Stimulated activated CD8-positive, alpha-beta memory T cell treated with anti-CD3 and anti-CD28 coated beads, Interleukin-15, amount 100 ng/mL, for 48 hours (primary cell): Measurements from ENCODE around the gene NINJ2.
A peak's percentile ranks its signal among the peaks of the same experiment; 100 is the strongest.
"Not testable (repeated sequence)": the region's sequence is repeated elsewhere in the genome, so short reads cannot be mapped to it uniquely, and the experiment has no call there.

Experiments
- DNase-seq, 2 donors: peaks; one replicate each; pipeline ENCODE4 v3.0.0-alpha.2; 2020; ENCODE audit warnings: low read depth in 2 of 2

Gene NINJ2

DNA sequence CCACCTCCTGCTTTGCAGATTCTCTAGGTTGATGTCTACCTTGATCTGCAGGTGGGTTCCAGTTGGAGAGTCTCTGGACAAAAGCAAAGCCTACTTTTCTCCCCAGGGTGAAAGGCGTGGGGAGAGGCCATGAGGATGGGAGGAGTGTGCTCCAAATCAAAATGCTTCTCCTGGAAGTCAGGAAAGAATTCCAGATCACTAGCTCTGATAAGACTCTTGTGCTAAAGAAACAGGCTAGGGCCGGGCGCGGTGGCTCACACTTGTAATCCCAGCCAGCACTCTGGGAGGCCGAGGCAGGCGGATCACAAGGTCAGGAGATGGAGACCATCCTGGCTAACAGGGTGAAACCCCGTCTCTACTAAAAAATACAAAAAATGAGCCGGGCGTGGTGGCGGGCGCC lies 21.9 kb downstream of the NINJ2 start:
- not testable (repeated sequence) for DNase-seq

GRCh38 chr12:640773-641172 lies 22.5 kb downstream of the NINJ2 start:
- DNase-seq, result no peak

GRCh38 chr12:639988-640387 lies 23.3 kb downstream of the NINJ2 start:
- DNase-seq, result no peak

DNA sequence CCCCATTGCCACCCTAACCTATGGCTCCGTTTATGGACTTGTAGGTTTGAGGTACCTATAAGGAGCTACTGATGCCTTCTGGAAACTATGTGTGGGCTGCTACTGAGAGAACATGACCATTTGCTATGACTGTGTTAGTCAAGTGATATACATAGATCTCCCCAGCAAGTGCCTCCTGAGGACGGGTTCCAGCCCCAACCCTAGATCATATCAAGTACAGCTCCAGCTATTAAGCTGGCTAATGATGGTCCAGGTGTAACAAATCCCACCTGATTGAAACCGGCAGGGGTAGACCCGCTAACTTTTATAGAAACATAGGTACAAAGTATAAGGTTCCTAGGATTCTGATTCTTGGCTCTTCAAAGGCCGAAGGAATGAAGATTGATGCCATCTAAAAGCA lies 23.7 kb downstream of the NINJ2 start:
- DNase-seq, result no peak

DNA sequence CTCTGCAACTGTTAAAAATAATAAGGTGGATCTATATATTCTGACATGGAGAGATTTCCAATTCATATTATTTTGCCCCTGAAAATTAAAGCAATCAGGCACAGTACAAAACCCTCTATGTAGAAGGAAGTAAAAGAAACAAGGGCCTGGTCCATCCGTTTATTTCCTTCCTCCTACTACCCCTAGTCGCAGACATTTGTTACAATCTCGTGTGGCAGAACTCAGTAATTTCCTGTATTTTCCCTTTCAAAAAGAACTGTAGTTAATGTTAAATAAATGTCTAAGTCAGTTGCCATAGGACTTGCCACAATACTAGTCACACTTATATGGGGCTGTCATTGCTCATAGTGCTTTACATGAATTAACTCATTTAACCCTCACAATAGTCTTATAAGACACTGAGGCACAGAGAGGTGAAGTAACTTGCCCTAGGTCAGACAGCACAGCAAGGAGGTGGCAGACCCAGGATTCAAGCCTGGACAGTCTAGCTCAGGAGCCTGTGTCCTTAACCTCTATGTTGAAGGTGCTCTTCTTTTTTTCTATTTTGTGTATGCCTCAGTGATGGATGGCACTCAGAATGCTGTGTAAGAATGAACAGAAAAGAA lies 24.2 kb downstream of the NINJ2 start:
- no peak for DNase-seq

DNA sequence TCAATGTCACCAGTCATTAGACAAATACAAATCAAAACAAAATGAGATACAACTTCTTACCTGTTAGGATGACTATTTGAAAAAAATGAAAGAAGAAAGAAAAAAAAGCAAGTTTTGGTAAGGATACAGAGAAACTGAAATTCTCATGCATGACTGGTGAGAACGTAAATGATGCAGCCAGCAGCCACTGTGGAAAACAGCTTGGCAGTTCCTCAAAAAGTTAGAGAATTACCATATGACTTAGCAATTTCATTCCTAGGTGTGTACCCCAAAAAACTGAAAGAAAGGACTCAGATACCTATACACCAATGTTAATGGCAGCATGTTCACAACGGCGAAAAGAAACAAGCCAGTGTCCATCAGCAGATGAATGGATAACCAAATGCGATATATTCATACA lies 26.6 kb downstream of the NINJ2 start:
- no peak for DNase-seq

GRCh38 chr12:633731-634130 lies 29.5 kb downstream of the NINJ2 start:
- DNase-seq, result no peak

- DNase-seq, result no peak
These were observed 31.0 kb downstream of the NINJ2 start for GRCh38 chr12:632102-632696.

DNA sequence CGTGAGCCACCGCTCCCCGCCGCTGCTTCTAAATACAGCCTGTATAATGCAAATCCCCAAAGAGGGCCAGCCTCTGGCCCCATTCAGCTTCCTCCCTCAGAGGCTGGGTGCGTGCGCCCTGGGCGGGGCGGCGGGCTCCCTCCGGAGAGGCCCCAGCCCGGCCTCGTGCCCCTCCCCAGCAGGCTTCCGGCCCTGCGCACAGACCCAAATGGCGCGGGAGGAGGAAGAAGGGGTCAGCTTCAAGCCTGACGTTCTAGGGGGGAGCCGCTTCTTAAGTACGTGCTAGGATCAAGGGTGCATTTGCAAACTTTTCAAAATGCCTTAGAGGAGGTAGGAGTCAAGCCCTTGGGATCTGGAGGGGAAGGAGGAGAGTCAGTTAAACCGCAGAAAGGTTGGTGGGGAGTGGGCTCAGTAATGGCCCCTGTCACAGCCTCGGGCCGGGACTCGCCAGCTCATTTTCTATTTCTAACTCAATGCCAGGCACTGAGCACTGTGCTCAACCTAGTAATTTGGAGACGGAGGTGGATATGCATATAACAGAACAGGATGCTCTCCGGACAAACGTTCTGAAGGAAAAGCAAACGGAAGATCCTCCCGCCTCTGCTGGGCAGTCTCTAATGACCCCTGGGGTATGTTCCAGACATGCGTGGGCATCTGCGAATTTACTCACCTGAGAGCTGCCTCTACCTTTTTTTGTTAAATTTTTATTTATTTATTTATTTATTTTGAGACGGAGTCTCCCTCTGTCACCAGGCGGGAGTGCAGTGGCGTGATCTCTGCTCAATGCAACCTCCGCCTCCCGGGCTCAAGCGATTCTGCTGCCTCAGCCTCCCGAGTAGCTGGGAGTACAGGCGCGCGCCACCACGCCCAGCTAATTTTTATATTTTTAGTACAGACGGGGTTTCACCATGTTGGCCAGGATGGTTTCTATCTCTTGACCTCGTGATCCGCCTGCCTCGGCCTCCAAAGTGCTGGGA lies 32.3 kb downstream of the NINJ2 start:
- peak; percentile 59 to 63 for DNase-seq

DNA sequence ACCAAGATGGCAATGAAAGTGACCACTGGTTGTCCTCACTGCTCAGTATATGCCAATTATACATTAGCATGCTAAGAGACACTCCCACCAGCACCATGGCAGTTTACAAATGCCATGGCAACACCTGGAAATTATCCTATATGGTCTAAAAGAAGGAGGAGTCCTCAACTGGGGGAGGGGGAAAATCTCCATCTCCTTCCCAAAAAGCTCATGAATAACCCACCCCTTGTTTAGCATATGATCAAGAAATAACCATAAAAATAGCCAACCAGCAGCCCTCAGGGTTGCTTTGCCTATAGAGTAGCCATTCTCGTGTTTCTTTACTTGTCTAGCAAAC lies 34.5 kb downstream of the NINJ2 start:
- DNase-seq, result not testable (repeated sequence)

DNA sequence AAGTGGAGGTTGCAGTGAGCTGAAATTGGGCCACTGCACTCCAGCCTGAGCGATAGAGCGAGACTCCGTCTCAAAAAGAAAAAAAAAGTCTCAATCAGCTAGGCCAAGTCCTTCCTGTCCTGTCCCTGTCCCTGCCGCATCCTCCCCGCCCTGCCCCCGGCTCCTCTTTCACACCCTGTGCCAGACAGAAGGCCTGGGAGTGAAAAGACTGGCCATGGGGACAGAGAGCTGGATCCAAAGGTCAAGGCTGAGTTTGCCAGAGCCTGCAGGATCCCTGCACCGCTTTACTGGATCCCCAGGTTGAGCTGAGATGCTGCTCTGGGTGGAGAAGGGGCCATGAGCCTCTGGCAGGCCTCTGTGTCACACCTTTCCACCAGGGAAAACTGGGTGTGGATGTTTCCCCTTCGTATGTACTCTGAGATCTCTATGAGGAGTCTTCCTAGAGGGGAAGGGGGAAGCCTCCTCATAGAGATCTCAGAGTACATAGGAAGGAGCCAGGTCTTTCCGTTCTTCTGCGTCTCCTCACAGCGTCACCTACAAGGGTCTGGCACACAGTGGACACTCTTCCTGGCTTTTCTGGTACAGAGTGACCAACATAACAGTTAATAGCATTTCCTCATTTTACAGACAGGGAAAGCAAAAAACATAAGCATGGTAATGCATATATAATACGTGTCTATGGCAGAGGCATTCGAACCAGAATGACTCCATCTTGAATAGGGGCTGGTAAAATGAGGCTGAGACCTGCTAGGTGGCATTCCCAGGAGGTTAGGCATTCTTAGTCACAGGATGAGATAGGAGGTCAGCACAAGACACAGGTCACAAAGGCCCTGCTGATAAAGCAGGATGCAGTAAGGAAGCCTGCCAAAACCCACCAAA lies 35.1 kb downstream of the NINJ2 start:
- DNase-seq, result no peak

DNA sequence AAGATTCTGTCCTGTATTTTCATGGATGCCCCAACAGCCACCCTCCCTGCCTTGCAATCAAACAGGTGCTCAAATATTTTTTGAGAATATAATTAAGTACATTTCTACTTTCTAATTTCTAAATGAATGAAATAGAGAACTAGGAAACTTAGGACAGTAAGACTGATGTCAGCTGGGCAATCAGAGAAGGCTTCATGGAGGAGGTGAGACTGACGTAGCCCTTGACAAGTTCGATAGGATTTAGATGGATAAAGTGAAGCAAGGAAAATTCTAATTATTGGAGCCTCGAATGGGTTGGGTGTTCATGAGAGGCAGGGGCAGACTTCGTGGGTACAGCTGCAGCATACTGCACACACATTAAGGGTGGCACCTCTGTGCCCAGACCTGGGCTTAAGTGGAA lies 36.0 kb downstream of the NINJ2 start:
- no peak for DNase-seq

DNA sequence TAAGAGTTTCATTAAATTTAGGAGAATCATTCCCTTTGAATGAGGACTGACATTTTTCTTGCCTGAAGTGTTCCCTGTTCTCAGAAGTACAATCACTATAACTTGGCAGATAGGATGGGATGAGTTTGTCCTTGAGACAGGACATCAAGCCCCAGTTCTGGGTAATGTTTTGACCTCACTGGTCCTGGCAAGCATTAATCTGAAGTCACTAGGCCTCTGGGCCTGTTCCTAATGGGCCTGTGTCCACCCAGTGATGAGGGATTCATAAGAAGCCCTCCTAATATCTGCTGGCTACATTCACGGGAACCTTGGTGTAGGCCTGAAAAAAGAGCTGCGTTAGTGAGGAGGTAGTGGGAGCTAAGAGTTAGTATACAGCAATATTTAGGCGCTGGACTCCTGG lies 37.2 kb downstream of the NINJ2 start:
- no peak for DNase-seq

- DNase-seq, result no peak
These were observed 39.3 kb downstream of the NINJ2 start for GRCh38 chr12:623865-624372.

DNA sequence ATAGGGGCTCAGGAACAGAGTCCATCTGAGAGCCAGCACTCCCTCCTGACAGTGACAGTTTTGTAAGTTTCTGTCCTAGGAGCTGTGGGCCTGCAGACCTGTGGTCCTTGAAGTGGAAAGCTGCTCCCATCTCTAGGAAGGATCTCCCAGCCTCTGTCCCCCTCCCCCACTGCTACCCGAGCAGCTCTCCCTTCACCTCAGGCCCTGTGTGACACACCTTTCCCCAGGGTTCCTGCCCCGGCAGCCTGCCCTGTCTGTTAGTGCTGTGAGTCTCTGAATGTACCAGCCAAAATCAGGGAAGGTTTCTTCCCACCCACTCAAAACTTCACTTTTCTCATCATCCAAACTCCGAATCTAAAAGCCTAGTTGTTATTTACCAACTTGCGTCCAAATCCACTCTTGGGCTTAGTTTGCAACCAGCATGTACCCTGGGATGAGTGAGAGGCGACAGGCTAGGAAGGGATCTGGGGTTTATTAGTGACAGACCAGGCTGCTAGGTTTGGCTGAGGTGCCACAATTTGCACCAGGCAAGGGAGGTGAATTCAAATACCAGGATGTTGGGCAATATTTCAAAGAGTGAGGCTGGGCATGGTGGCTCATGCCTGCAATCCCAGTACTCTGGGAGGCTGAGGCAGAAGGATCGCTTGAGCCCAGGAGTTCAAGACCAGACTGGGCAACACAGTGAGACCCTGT lies 39.9 kb downstream of the NINJ2 start:
- no peak for DNase-seq

GRCh38 chr12:622416-622815 lies 40.8 kb downstream of the NINJ2 start:
- no peak for DNase-seq

GRCh38 chr12:619346-619745 lies 43.9 kb downstream of the NINJ2 start:
- DNase-seq, result no peak

GRCh38 chr12:618605-619004 lies 44.6 kb downstream of the NINJ2 start:
- no peak for DNase-seq

GRCh38 chr12:617304-617915 lies 45.8 kb downstream of the NINJ2 start:
- no peak for DNase-seq

DNA sequence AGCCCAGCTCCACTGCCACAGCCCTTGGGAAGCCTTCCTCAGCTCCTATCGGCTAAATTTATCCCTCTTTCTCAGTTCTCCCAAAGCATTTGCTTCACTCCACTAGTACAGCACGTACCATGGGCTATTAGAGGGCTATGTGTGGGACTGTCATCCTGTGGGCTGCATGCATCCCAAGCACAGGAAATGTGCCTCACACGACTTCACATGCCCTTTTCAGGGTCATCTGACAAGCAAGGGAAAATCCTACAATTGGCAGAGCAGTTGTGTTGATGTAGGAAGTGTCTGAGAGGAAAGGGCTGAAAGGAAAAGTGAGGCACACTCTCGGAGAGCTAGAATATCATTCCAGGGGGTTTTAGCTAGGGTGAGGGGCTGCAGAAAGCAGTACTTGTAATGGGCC lies 47.6 kb downstream of the NINJ2 start:
- DNase-seq, result no peak
